ENCODE results near the gene GALNT11. TPM values are rescaled to one million over a fixed set of nuclear protein-coding genes. Genes with fewer than 3 reads are reported as not detected.
"Not testable (repeated sequence)": the region's sequence is repeated elsewhere in the genome, so short reads cannot be mapped to it uniquely, and the experiment has no call there.

Gene GALNT11
- total and polyA plus RNA-seq, 8 donors = 13.6 to 331 (median 26.6) TPM

GRCh38 chr7:152015600-152015999 lies 9.9 kb upstream of the GALNT11 start:
- peak overlapping the region in 1 of 5 donors; percentile 17 for H3K27ac ChIP-seq
- TF ChIP-seq, protein P1, sequence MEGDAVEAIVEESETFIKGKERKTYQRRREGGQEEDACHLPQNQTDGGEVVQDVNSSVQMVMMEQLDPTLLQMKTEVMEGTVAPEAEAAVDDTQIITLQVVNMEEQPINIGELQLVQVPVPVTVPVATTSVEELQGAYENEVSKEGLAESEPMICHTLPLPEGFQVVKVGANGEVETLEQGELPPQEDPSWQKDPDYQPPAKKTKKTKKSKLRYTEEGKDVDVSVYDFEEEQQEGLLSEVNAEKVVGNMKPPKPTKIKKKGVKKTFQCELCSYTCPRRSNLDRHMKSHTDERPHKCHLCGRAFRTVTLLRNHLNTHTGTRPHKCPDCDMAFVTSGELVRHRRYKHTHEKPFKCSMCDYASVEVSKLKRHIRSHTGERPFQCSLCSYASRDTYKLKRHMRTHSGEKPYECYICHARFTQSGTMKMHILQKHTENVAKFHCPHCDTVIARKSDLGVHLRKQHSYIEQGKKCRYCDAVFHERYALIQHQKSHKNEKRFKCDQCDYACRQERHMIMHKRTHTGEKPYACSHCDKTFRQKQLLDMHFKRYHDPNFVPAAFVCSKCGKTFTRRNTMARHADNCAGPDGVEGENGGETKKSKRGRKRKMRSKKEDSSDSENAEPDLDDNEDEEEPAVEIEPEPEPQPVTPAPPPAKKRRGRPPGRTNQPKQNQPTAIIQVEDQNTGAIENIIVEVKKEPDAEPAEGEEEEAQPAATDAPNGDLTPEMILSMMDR (IDR thresholded peaks at IDR 0.05) = no peak
- no peak for TF ChIP-seq POLR2AphosphoS5 (IDR thresholded peaks at IDR 0.05)
- TF ChIP-seq POLR2A (IDR thresholded peaks at IDR 0.05) = no peak
- TF ChIP-seq EP300 (IDR thresholded peaks at IDR 0.05) = no peak
- no peaks in the 10 kb centered on the region for H3K4me1 ChIP-seq
- H3K9me3 ChIP-seq = no peaks in the 10 kb centered on the region
- H3K27me3 ChIP-seq = no peaks in the 10 kb centered on the region
- H3K36me3 ChIP-seq = no peaks in the 10 kb centered on the region
- WGBS, 5 donors = 88 to 98% (median 93%) methylated on average over 7 of the region's 7 CpGs
- intact Hi-C loops (cut with DNase I; ENCODE audit: low total_unique reads) = no loop called here
- DNase-seq = no peak
- H3K4me3 ChIP-seq = no peak overlapping the region

DNA sequence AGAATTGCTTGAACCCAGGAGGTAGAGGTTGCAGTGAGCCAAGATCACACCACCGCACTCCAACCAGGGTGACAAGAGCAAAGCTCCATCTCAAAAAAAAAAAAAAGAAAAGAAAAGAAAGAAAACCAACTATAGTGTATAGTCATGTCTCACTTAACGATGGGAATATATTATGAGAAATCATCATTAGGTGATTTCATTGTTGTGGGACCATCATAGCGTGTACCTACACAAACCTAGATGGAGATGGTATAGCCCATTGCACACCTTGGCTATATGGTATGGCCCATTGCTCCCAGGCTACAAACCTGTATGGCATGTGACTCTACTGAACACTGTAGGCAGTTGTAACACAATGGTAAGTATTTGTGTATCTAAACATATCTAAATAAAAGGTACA lies 8.5 kb upstream of the GALNT11 start:
- TF ChIP-seq POLR2A (IDR thresholded peaks at IDR 0.05) (no peak), POLR2AphosphoS5 (IDR thresholded peaks at IDR 0.05) (no peak), EP300 (IDR thresholded peaks at IDR 0.05) (no peak)
- TF ChIP-seq, protein P1 (IDR thresholded peaks at IDR 0.05) = no peak
- DNase-seq = no peak
- Histone ChIP-seq H3K4me1 (no peaks in the 10 kb centered on the region), H3K36me3 (no peaks in the 10 kb centered on the region), H3K4me3 (no peak overlapping the region), H3K9me3 (no peaks in the 10 kb centered on the region), H3K27me3 (no peaks in the 10 kb centered on the region), H3K27ac (no peak overlapping the region)
- intact Hi-C loops (cut with DNase I; ENCODE audit: low total_unique reads) = no loop called here
- 95 to 100% (median 98%) methylated on average over 3 of the region's 3 CpGs for WGBS, 5 donors

DNA sequence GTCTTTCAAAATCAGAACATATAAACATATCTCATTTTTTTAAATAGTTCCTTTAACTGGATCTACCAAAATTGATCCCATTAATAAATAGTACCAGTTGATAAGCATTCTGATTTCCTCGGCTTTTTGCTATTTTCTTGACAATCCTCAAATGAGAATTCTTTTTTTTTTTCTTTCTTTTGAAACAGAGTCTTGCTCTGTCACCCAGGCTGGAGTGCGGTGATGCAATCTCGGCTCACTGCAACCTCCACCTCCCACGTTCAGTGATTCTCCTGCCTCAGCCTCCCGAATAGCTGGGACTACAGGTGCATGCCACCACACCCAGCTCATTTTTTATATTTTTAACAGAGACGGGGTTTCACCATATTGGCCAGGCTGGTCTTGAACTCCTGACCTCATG lies 7.8 kb upstream of the GALNT11 start:
- H3K36me3 ChIP-seq; DNase-seq; H3K4me1 ChIP-seq; intact Hi-C loops (cut with DNase I; ENCODE audit: low total_unique reads); H3K27ac ChIP-seq; H3K9me3 ChIP-seq; H3K4me3 ChIP-seq; H3K27me3 ChIP-seq: not testable (repeated sequence)
- WGBS, 5 donors = 88 to 93% (median 92%) methylated on average over 6 of the region's 6 CpGs

GRCh38 chr7:152021740-152022139 lies 3.7 kb upstream of the GALNT11 start:
- intact Hi-C loops (cut with DNase I; ENCODE audit: low total_unique reads); H3K9me3 ChIP-seq; DNase-seq; H3K36me3 ChIP-seq; H3K27me3 ChIP-seq; H3K27ac ChIP-seq; H3K4me3 ChIP-seq: not testable (repeated sequence)
- H3K4me1 ChIP-seq = peaks cover 8 to 13% (median 10%) of the 10 kb centered on the region in 4 donors
- 73 to 83% (median 80%) methylated on average over 10 of the region's 10 CpGs for WGBS, 5 donors

GRCh38 chr7:152025937-152026890 lies 740 bp downstream of the GALNT11 start:
- TF ChIP-seq, protein P1 (IDR thresholded peaks at IDR 0.05) = peak in 1 of 7 experiments; percentile 1
- no peak for TF ChIP-seq POLR2AphosphoS5 (IDR thresholded peaks at IDR 0.05)
- WGBS, 5 donors = 9 to 19% (median 14%) methylated on average over 21 to 41 of the region's 41 CpGs
- intact Hi-C loops (cut with DNase I; ENCODE audit: low total_unique reads) = no loop called here
- H3K4me1 ChIP-seq = peaks cover 13 to 49% (median 24%) of the 10 kb centered on the region in 4 donors
- peak overlapping the region; percentile 64 to 77 (median 74) for H3K4me3 ChIP-seq
- peaks cover 0 to 11% (median 5%) of the 10 kb centered on the region in 4 donors for H3K36me3 ChIP-seq
- H3K27me3 ChIP-seq = no peaks in the 10 kb centered on the region
- no peaks in the 10 kb centered on the region for H3K9me3 ChIP-seq
- peak overlapping the region; percentile 87 to 95 (median 91) for H3K27ac ChIP-seq
- DNase-seq = peak in 1 of 2 donors; percentile 20

DNA sequence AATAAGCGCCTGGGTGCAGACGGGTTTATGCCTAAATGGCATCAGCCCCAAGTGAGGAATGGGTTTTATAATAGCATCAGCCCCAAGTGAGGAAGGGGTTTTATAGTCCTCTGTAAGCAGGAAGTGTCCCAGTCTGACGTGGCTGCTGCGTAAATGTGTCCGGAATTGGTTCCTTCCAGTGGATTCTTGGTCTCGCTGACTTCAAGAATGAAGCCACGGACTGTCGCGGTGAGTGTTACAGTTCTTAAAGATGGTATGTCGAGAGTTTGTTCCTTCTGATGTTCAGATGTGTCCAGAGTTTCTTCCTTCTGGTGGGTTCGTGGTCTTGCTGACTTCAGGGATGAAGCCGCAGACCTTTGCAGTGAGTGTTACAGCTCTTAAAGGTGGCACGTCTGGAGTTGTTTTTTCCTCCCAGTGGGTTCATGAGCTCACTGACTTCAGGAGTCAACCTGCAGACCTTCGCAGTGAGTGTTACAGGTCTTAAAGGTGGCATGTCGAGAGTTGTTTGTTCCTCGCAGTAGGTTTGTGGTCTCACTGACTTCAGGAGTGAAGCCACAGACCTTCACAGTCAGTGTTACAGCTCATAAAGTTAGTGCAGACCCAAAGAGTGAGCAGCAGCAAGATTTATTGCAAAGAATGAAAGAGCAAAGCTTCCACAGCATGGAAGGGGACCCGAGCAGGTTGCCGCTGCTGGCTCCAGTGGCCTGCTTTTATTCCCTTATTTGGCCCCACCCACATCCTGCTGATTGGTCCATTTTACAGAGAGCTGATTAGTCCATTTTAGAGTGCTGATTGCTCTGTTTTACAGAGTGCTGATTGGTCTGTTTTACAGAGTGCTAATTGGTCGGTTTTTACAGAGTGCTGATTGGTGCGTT lies 2.3 kb downstream of the GALNT11 start:
- peaks cover 0 to 11% (median 5%) of the 10 kb centered on the region in 4 donors for H3K36me3 ChIP-seq
- intact Hi-C loops (cut with DNase I; ENCODE audit: low total_unique reads); H3K27me3 ChIP-seq; H3K4me3 ChIP-seq; H3K9me3 ChIP-seq; H3K27ac ChIP-seq: not testable (repeated sequence)
- 91 to 94% (median 93%) methylated on average over 18 to 20 of the region's 20 CpGs for WGBS, 5 donors
- peaks cover 13 to 51% (median 24%) of the 10 kb centered on the region in 4 donors for H3K4me1 ChIP-seq
- DNase-seq = peak in 1 of 2 donors; percentile 11
